ENCODE measurements around the gene MARF1.
"Not testable (repeated sequence)": the region's sequence is repeated elsewhere in the genome, so short reads cannot be mapped to it uniquely, and the experiment has no call there.

MARF1 gene

GRCh38 chr16:15643048-15643945 is at the start of gene MARF1:
TSS of gene MARF1 (minus strand) at chr16:15643154. CDS start at chr16:15639233, 3,921 bp downstream.
- peak; percentile 100 for DNase-seq (ENCODE audit: low read depth in 2 of 2)

GRCh38 chr16:15692508-15692907 is 49.6 kb upstream of the MARF1 start:
- not testable (repeated sequence) for DNase-seq (ENCODE audit: low read depth in 2 of 2)

- no peak for DNase-seq (ENCODE audit: low read depth in 2 of 2)
These were observed 48.1 kb upstream of the MARF1 start for GRCh38 chr16:15691046-15691445.

- no peak for DNase-seq (ENCODE audit: low read depth in 2 of 2)
These were observed 47.3 kb upstream of the MARF1 start for GRCh38 chr16:15690296-15690695.

- no peak for DNase-seq (ENCODE audit: low read depth in 2 of 2)
These were observed 46.3 kb upstream of the MARF1 start for GRCh38 chr16:15689290-15689689.

GRCh38 chr16:15686287-15686686 is 43.3 kb upstream of the MARF1 start:
- DNase-seq (ENCODE audit: low read depth in 2 of 2) = no peak

- DNase-seq (ENCODE audit: low read depth in 2 of 2) = peak; percentile 27 to 32
These were observed 39.2 kb upstream of the MARF1 start for GRCh38 chr16:15682105-15682570.

GRCh38 chr16:15677447-15677846 is 34.5 kb upstream of the MARF1 start:
- DNase-seq (ENCODE audit: low read depth in 2 of 2) = no peak

- DNase-seq (ENCODE audit: low read depth in 2 of 2) = no peak
These were observed 33.6 kb upstream of the MARF1 start for GRCh38 chr16:15676506-15676905.

GRCh38 chr16:15674571-15674970 is 31.6 kb upstream of the MARF1 start:
- DNase-seq (ENCODE audit: low read depth in 2 of 2) = no peak

GRCh38 chr16:15672514-15673167 is 29.7 kb upstream of the MARF1 start:
- DNase-seq (ENCODE audit: low read depth in 2 of 2) = peak; percentile 28 to 42

- not testable (repeated sequence) for DNase-seq (ENCODE audit: low read depth in 2 of 2)
These were observed 29.2 kb upstream of the MARF1 start for GRCh38 chr16:15672127-15672513.

- no peak for DNase-seq (ENCODE audit: low read depth in 2 of 2)
These were observed 28.7 kb upstream of the MARF1 start for GRCh38 chr16:15671530-15672117.

GRCh38 chr16:15667091-15667742 is 24.3 kb upstream of the MARF1 start:
- no peak for DNase-seq (ENCODE audit: low read depth in 2 of 2)

- DNase-seq (ENCODE audit: low read depth in 2 of 2) = no peak
These were observed 22.2 kb upstream of the MARF1 start for GRCh38 chr16:15665107-15665506.

GRCh38 chr16:15660203-15660601 is 17.2 kb upstream of the MARF1 start:
- no peak for DNase-seq (ENCODE audit: low read depth in 2 of 2)

- DNase-seq (ENCODE audit: low read depth in 2 of 2) = no peak
These were observed 15.6 kb upstream of the MARF1 start for GRCh38 chr16:15658556-15658955.

GRCh38 chr16:15658149-15658548 is 15.2 kb upstream of the MARF1 start:
- DNase-seq (ENCODE audit: low read depth in 2 of 2) = no peak

GRCh38 chr16:15655561-15655960 is 12.6 kb upstream of the MARF1 start:
- not testable (repeated sequence) for DNase-seq (ENCODE audit: low read depth in 2 of 2)

- DNase-seq (ENCODE audit: low read depth in 2 of 2) = no peak
These were observed 11.6 kb upstream of the MARF1 start for GRCh38 chr16:15654591-15654990.

- no peak for DNase-seq (ENCODE audit: low read depth in 2 of 2)
These were observed 10.3 kb upstream of the MARF1 start for GRCh38 chr16:15653227-15653626.
